Smooth muscle cell (in vitro differentiated cells): Measurements from ENCODE around the gene KLKB1. TPM values are rescaled to one million over a fixed set of nuclear protein-coding genes. Genes with fewer than 3 reads are reported as not detected.

Experiments used
- DNase-seq: peaks from one replicate; lab custom pipeline; 2025; ENCODE audit not compliant: unreplicated experiment; lab: John Stamatoyannopoulos, UW
- H2AFZ ChIP-seq: fragments of 200-600 bp; sonication (generic); 2 replicates; pipeline ENCODE4 v1.6.0; 2016; ENCODE audit warnings: antibody characterized with exemption, low read depth, mild to moderate bottlenecking
- H3F3A ChIP-seq: fragments of 200-600 bp; sonication (generic); 2 replicates; pipeline ENCODE4 v1.6.0; 2017; ENCODE audit warnings: antibody characterized with exemption, low read depth
- H3K27ac ChIP-seq: fragments of 200-600 bp; sonication (generic); 2 replicates; pipeline ENCODE4 v1.5.1; 2016; ENCODE audit warnings: low read depth, mild to moderate bottlenecking
- H3K27me3 ChIP-seq: fragments of 200-600 bp; sonication (generic); 2 replicates; pipeline ENCODE4 v1.6.1; 2016; ENCODE audit warnings: low read depth, mild to moderate bottlenecking
- H3K36me3 ChIP-seq: fragments of 200-600 bp; sonication (generic); 2 replicates; pipeline ENCODE4 v1.5.1; 2016; ENCODE audit warnings: low read depth
- H3K4me1 ChIP-seq: fragments of 200-600 bp; sonication (generic); 2 replicates; pipeline ENCODE4 v1.5.1; 2016; ENCODE audit warnings: low read depth
- H3K4me2 ChIP-seq: fragments of 200-600 bp; sonication (generic); 2 replicates; pipeline ENCODE4 v1.6.0; 2016; ENCODE audit warnings: mild to moderate bottlenecking
- H3K4me3 ChIP-seq: fragments of 200-600 bp; sonication (generic); 2 replicates; pipeline ENCODE4 v1.5.1; 2016; ENCODE audit warnings: mild to moderate bottlenecking
- H3K79me2 ChIP-seq: fragments of 200-600 bp; sonication (generic); 2 replicates; pipeline ENCODE4 v1.6.0; 2016; ENCODE audit warnings: low read depth, mild to moderate bottlenecking
- H3K9ac ChIP-seq: fragments of 200-600 bp; sonication (generic); 2 replicates; pipeline ENCODE4 v1.6.0; 2016; ENCODE audit warnings: low read depth
- H3K9me3 ChIP-seq: fragments of 200-600 bp; sonication (generic); replicated peaks from 2 replicates; pipeline ENCODE4 v1.5.1; 2016; ENCODE audit warnings: low read depth
- H4K20me1 ChIP-seq: fragments of 200-600 bp; sonication (generic); 2 replicates; pipeline ENCODE4 v1.6.0; 2016; ENCODE audit warnings: low read depth
- CTCF ChIP-seq: fragments of 200-600 bp; sonication (generic); IDR thresholded peaks from 2 replicates; pipeline ENCODE4 v1.5.1; 2017; ENCODE audit warnings: borderline replicate concordance, mild to moderate bottlenecking, antibody characterized with exemption; ENCODE audit not compliant: insufficient read depth, poor library complexity, severe bottlenecking
- WGBS: methylation state at CpG from one replicate; pipeline ENCODE4 v1.1.7; 2016; ENCODE audit warnings: low lambda C conversion rate; 5-methylcytosine and 5-hydroxymethylcytosine counted together
- polyA plus RNA-seq: library from polyadenylated mRNA; unstranded; fragments of >200 nt; fragmentation: Nextera tagmentation; extraction: Ambion mirVana; gene quantifications from 2 replicates; pipeline ENCODE4 v1.2.1, GENCODE V29; 2016
- total RNA-seq: library from RNA; depleted of rRNA; stranded (reverse); fragments of >200 nt; gene quantifications from 2 replicates; pipeline ENCODE4 v1.2.3, GENCODE V29; 2014

Gene KLKB1
- total and polyA plus RNA-seq, 2 experiments from 2014 or later, result not detected

- no peak overlapping the region for H3K27ac ChIP-seq
- H3F3A ChIP-seq, result no peaks in the 10 kb centered on the region
- H2AFZ ChIP-seq, result no peak overlapping the region
- H3K79me2 ChIP-seq, result no peaks in the 10 kb centered on the region
- H3K36me3 ChIP-seq, result no peaks in the 10 kb centered on the region
- no peak for DNase-seq
- peak; percentile 36 for TF ChIP-seq CTCF
- H3K4me2 ChIP-seq, result no peak overlapping the region
- H3K4me3 ChIP-seq, result no peak overlapping the region
- no peaks in the 10 kb centered on the region for H3K27me3 ChIP-seq
- 42% methylated on average over 9 of the region's 9 CpGs for WGBS
- no peaks in the 10 kb centered on the region for H4K20me1 ChIP-seq
- H3K4me1 ChIP-seq, result no peaks in the 10 kb centered on the region
- H3K9me3 ChIP-seq, result no peaks in the 10 kb centered on the region
- H3K9ac ChIP-seq, result no peak overlapping the region
Observed at GRCh38 chr4:186201535-186202230, 25.6 kb upstream of the KLKB1 start.

- no peak overlapping the region for H3K4me2 ChIP-seq
- no peak for DNase-seq
- no peak overlapping the region for H2AFZ ChIP-seq
- TF ChIP-seq CTCF, result no peak
- H3F3A ChIP-seq, result no peaks in the 10 kb centered on the region
- no peaks in the 10 kb centered on the region for H3K9me3 ChIP-seq
- no peaks in the 10 kb centered on the region for H3K36me3 ChIP-seq
- 96% methylated on average over 8 of the region's 8 CpGs for WGBS
- no peaks in the 10 kb centered on the region for H3K4me1 ChIP-seq
- no peak overlapping the region for H3K4me3 ChIP-seq
- H4K20me1 ChIP-seq, result no peaks in the 10 kb centered on the region
- no peaks in the 10 kb centered on the region for H3K79me2 ChIP-seq
- no peak overlapping the region for H3K27ac ChIP-seq
- no peaks in the 10 kb centered on the region for H3K27me3 ChIP-seq
- H3K9ac ChIP-seq, result no peak overlapping the region
Observed at GRCh38 chr4:186202490-186203140, 24.7 kb upstream of the KLKB1 start.

- Histone ChIP-seq H3K79me2 (no peaks in the 10 kb centered on the region), H3K27ac (no peak overlapping the region), H3K4me2 (no peak overlapping the region), H3K4me3 (no peak overlapping the region), H3K4me1 (no peaks in the 10 kb centered on the region), H2AFZ (no peak overlapping the region), H3K27me3 (no peaks in the 10 kb centered on the region), H3K36me3 (no peaks in the 10 kb centered on the region), H3K9me3 (no peaks in the 10 kb centered on the region), H3K9ac (no peak overlapping the region), H4K20me1 (no peaks in the 10 kb centered on the region), H3F3A (no peaks in the 10 kb centered on the region)
- no peak for DNase-seq
- WGBS, result 87% methylated on average over 12 of the region's 12 CpGs
- no peak for TF ChIP-seq CTCF
Observed at GRCh38 chr4:186203406-186203805, 23.9 kb upstream of the KLKB1 start.
